ENCODE measurements around the gene MDK. TPM values are rescaled to one million over a fixed set of nuclear protein-coding genes. Genes with fewer than 3 reads are reported as not detected.

MDK gene
- total RNA-seq, 2 experiments from 2014 or later, result 3.4 to 3.6 TPM

- Mint-ChIP-seq H3K36me3 (peaks cover 10% of the 10 kb centered on the region), H3K27ac (peak overlapping the region; percentile 72), H3K9me3 (no peaks in the 10 kb centered on the region)
Measured at GRCh38 chr11:46380340-46381047, 975 bp upstream of the MDK start.

GRCh38 chr11:46381819-46382645 lies 563 bp downstream of the MDK start:
- Mint-ChIP-seq H3K27me3 (peaks cover 33% of the 10 kb centered on the region), H3K36me3 (peaks cover 10% of the 10 kb centered on the region), H3K27ac (no peak overlapping the region), H3K9me3 (no peaks in the 10 kb centered on the region), H3K4me1 (peaks cover 11% of the 10 kb centered on the region), H3K4me3 (peak overlapping the region; percentile 72)
- peak; percentile 35 for DNase-seq

More at GRCh38 chr11:46380340-46381047, 975 bp upstream of the MDK start:
- H3K4me3 Mint-ChIP-seq, result peak overlapping the region; percentile 64
- peaks cover 19% of the 10 kb centered on the region for H3K27me3 Mint-ChIP-seq
- H3K4me1 Mint-ChIP-seq, result peaks cover 11% of the 10 kb centered on the region
- DNase-seq, result peak; percentile 77

GRCh38 chr11:46382646-46383403 lies 1.4 kb downstream of the MDK start:
- Mint-ChIP-seq H3K36me3 (peaks cover 2% of the 10 kb centered on the region), H3K4me3 (no peak overlapping the region)
- DNase-seq, result no peak

GRCh38 chr11:46383404-46383758 lies 1.9 kb downstream of the MDK start:
- Mint-ChIP-seq H3K4me3 (no peak overlapping the region), H3K27me3 (peaks cover 45% of the 10 kb centered on the region), H3K36me3 (no peaks in the 10 kb centered on the region), H3K4me1 (peaks cover 15% of the 10 kb centered on the region), H3K27ac (no peak overlapping the region), H3K9me3 (no peaks in the 10 kb centered on the region)
- DNase-seq, result no peak

More at GRCh38 chr11:46382646-46383403, 1.4 kb downstream of the MDK start:
- H3K4me1 Mint-ChIP-seq, result peaks cover 11% of the 10 kb centered on the region
- H3K27me3 Mint-ChIP-seq, result peaks cover 39% of the 10 kb centered on the region
- no peak overlapping the region for H3K27ac Mint-ChIP-seq
- no peaks in the 10 kb centered on the region for H3K9me3 Mint-ChIP-seq

- Mint-ChIP-seq H3K4me1 (peaks cover 15% of the 10 kb centered on the region), H3K9me3 (no peaks in the 10 kb centered on the region), H3K4me3 (no peak overlapping the region), H3K36me3 (no peaks in the 10 kb centered on the region), H3K27me3 (peaks cover 53% of the 10 kb centered on the region), H3K27ac (no peak overlapping the region)
- DNase-seq, result no peak
Measured at GRCh38 chr11:46383974-46384701, 2.7 kb downstream of the MDK start.

- Mint-ChIP-seq H3K27me3 (peaks cover 65% of the 10 kb centered on the region), H3K4me1 (peaks cover 15% of the 10 kb centered on the region), H3K36me3 (no peaks in the 10 kb centered on the region), H3K4me3 (no peak overlapping the region), H3K9me3 (no peaks in the 10 kb centered on the region), H3K27ac (no peak overlapping the region)
- DNase-seq, result no peak
Measured at GRCh38 chr11:46385169-46386004, 3.9 kb downstream of the MDK start.

GRCh38 chr11:46386005-46386578 lies 4.6 kb downstream of the MDK start:
- no peak for DNase-seq
- H3K4me3 Mint-ChIP-seq, result no peak overlapping the region
- H3K27ac Mint-ChIP-seq, result no peak overlapping the region
- H3K9me3 Mint-ChIP-seq, result no peaks in the 10 kb centered on the region
- peaks cover 18% of the 10 kb centered on the region for H3K4me1 Mint-ChIP-seq
- H3K27me3 Mint-ChIP-seq, result peaks cover 72% of the 10 kb centered on the region
- H3K36me3 Mint-ChIP-seq, result no peaks in the 10 kb centered on the region

- H3K27ac Mint-ChIP-seq, result no peak overlapping the region
- DNase-seq, result no peak
- no peak overlapping the region for H3K4me3 Mint-ChIP-seq
- peaks cover 72% of the 10 kb centered on the region for H3K27me3 Mint-ChIP-seq
- no peaks in the 10 kb centered on the region for H3K36me3 Mint-ChIP-seq
- H3K4me1 Mint-ChIP-seq, result peaks cover 18% of the 10 kb centered on the region
- no peaks in the 10 kb centered on the region for H3K9me3 Mint-ChIP-seq
Measured at GRCh38 chr11:46386674-46387073, 5.2 kb downstream of the MDK start.

- Mint-ChIP-seq H3K9me3 (no peaks in the 10 kb centered on the region), H3K36me3 (no peaks in the 10 kb centered on the region), H3K4me1 (peaks cover 13% of the 10 kb centered on the region), H3K27me3 (peaks cover 65% of the 10 kb centered on the region), H3K4me3 (no peak overlapping the region), H3K27ac (no peak overlapping the region)
- no peak for DNase-seq
Measured at GRCh38 chr11:46387456-46387855, 6.0 kb downstream of the MDK start.

GRCh38 chr11:46387919-46388618 lies 6.6 kb downstream of the MDK start:
- no peak overlapping the region for H3K27ac Mint-ChIP-seq
- H3K36me3 Mint-ChIP-seq, result no peaks in the 10 kb centered on the region
- H3K27me3 Mint-ChIP-seq, result peaks cover 69% of the 10 kb centered on the region
- H3K4me3 Mint-ChIP-seq, result no peak overlapping the region
- no peaks in the 10 kb centered on the region for H3K9me3 Mint-ChIP-seq
- peaks cover 18% of the 10 kb centered on the region for H3K4me1 Mint-ChIP-seq
- no peak for DNase-seq

- Mint-ChIP-seq H3K9me3 (no peaks in the 10 kb centered on the region), H3K36me3 (no peaks in the 10 kb centered on the region), H3K4me3 (no peak overlapping the region), H3K27me3 (peaks cover 70% of the 10 kb centered on the region), H3K4me1 (peaks cover 20% of the 10 kb centered on the region), H3K27ac (no peak overlapping the region)
- no peak for DNase-seq
Measured at GRCh38 chr11:46388619-46389449, 7.4 kb downstream of the MDK start.

GRCh38 chr11:46389450-46390330 lies 8.2 kb downstream of the MDK start:
- peaks cover 65% of the 10 kb centered on the region for H3K27me3 Mint-ChIP-seq
- H3K27ac Mint-ChIP-seq, result no peak overlapping the region
- H3K9me3 Mint-ChIP-seq, result no peaks in the 10 kb centered on the region
- H3K36me3 Mint-ChIP-seq, result no peaks in the 10 kb centered on the region
- peaks cover 20% of the 10 kb centered on the region for H3K4me1 Mint-ChIP-seq
- peak; percentile 76 for DNase-seq
- H3K4me3 Mint-ChIP-seq, result peak overlapping the region; percentile 39

Data from activated naive CD8-positive, alpha-beta T cell treated with anti-CD3 and anti-CD28 coated beads for 36 hours (primary cell).